Anterior cingulate cortex (tissue), 58 donors: ENCODE measurements around the gene GFAP.

Source experiments
- DNase-seq, 58 donors: peaks; one replicate each; lab custom pipeline; 2025; lab: John Stamatoyannopoulos, UW

The GFAP gene

DNA sequence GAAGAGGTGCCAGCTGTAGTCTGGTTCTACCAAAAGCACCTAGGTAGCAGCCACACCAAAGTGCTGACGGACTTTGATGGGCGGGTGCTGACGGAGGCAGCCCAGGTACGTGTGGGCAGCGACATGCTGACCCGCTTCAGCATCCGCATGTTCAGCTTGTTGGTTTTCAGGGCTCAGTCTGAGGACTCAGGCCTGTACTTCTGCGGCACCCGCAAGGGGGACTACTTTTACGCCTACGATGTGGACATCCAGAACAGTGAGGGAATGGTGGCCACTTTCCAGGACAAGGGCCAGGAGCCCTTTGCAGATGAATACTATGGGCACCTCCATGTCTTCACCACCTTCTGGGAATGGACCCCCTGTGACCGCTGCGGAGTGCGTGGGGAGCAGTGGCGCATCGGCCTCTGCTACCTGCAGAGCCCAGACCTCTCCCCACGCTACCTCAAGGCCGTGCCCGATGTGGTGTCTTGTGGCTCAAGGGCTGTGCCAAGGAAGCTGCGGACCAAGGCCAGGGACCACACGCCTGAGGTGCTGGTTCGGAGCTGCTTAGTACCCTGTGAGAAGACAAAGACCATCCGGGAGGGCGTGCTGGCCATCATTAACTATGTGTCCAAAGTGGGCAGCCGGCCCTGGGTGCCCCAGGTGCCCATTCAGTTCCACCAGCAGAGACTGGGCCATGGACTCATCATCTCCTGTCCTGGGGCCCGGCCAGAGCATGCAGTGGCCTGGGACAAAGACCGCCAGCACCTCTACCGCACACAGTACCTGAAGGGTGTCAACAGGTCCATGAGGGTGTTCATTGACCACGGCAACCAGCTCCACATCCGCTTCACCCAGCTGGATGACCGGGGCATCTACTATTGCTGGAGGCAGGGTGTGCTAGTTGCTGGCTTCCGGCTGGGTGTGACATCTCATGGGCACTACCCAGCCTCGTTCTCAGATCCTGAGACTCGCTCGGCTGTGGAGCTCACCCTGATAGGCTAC is 11.0 kb downstream of the GFAP start:
- DNase-seq, result peak in 10 of 58 donors; percentile 18 to 83 (median 54)

DNA sequence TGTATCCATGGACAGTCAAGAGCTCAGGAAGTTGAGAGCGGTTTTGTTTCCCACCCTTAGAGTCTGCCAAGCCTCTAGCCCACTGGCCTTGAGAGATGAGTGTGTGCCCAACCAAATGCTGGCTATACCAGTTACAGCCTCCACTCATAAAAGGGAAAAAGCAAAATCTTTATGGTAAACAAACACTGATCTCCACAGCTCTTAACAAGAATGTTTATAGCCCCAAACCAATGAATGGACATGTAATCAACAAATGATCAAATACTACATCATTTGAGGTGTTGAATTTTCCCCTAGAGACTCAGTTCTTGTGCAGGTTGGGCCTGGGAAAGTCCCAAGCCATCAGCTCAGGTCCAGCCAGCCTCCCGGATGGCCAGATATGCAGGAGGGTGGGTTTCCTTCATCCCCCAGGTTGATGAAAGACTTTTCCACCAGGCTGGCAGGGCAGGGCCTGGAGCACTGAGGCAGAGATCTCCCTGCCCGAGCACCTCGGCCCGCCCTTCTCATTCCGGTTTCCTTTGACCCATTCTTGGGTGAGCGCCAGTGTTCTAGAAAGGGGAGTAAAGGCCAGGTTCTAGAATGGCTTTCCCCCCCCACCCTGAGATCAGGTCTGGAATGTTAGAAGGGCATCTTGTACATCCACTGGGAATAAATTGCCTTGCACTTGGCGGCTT is 12.2 kb downstream of the GFAP start:
- no peak for DNase-seq

GRCh38 chr17:44902135-44902760 is 13.1 kb downstream of the GFAP start:
- DNase-seq, result no peak

DNA sequence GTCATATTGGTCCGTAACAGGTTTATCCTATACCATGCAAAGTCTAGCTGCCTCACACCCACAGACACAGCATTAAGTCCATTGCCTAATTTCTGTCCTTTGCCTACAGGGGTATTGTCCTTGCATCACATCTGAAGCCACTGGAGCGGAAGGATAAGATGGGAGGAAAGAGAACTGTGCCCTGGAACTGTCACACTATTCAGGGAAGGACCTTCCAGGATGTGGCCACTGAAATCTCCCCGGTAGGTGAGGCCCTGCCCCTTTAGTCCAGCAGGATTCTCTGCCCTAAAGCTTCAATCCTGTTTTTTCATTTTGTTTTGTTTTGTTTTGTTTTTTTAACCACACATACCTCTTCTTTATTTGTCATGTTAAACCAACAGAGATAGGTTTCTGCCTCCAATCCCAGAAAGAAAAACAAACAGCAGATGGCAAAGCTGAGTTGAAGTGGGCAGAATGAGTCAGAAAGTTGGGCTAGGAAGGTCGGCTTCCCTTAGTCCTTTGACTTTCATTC is 13.8 kb downstream of the GFAP start:
- no peak for DNase-seq

GRCh38 chr17:44900894-44901293 is 14.4 kb downstream of the GFAP start:
- peak in 13 of 58 donors; percentile 12 to 70 (median 39) for DNase-seq

GRCh38 chr17:44899074-44899782 is 16.1 kb downstream of the GFAP start, which contains the start of gene EFTUD2:
TSS of gene EFTUD2 (minus strand) at chr17:44899445. CDS start at chr17:44894521, 4,924 bp downstream.
- DNase-seq, result peak in 57 of 58 donors; percentile 72 to 98 (median 94)

DNA sequence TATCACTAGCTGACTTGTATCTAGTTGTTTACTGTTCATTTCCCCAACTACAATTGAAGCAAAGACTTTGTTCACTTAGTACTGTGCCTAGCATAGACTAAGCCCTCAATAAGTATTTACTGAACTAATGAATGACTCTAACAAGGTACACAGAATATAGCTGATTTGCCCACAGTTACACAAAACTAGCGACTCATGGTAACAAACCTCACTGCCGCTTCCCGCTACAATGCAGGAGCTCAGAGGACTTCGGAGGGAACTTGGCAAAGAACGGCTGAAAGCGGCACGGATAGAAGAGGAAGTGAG is 16.6 kb downstream of the GFAP start:
- DNase-seq, result no peak

- no peak for DNase-seq
These were observed 20.7 kb downstream of the GFAP start for GRCh38 chr17:44894642-44895041.

- no peak for DNase-seq
These were observed 23.1 kb downstream of the GFAP start for GRCh38 chr17:44892250-44892649.

DNA sequence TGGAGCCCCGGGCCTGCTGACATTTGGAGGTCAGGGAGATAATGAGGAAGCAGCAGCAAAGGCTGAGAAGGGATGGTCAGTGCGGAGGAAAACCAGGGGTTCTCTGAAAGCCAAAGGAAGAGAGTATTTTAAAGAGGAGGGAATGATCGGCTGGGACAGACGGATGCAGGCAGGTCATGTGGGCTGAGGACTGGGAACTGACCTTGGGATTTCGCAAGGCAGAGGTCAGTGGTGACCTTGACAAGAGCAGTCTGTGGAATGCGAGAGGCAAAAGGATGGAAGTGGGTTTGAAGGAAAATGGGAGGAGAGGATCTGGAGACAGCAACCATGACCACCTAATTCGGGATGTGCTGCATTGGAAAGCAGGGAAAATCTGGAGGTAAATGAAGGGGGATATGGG is 26.3 kb downstream of the GFAP start:
- DNase-seq, result no peak

GRCh38 chr17:44887971-44888954 is 27.0 kb downstream of the GFAP start:
- DNase-seq, result no peak

- no peak for DNase-seq
These were observed 28.3 kb downstream of the GFAP start for GRCh38 chr17:44887016-44887415.

- DNase-seq, result no peak
These were observed 30.4 kb downstream of the GFAP start for GRCh38 chr17:44884941-44885340.

- no peak for DNase-seq
These were observed 34.2 kb downstream of the GFAP start for GRCh38 chr17:44881145-44881544.

DNA sequence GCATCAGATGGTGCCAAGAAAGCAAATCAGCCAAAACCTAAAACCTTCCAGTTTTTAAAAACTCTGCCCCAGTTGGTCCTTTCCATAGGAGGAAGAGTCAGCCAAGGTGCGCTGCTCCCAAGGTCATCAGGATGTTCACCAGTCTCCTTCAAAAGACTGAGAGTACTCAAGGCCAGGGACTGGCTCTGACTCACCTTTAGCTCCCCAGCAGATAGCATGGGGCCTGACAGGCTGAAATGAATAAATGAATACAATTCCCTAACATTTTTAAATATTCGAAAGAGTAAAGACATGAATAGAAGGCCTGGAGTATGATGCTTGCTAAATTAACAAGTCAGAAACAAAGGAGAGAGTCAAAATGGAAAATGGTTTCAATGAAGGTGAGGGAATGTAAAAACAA is 35.2 kb downstream of the GFAP start:
- no peak for DNase-seq

GRCh38 chr17:44879376-44879775 is 35.9 kb downstream of the GFAP start:
- DNase-seq, result no peak

GRCh38 chr17:44878627-44879221 is 36.6 kb downstream of the GFAP start:
- DNase-seq, result peak in 5 of 58 donors; percentile 11 to 24 (median 14)

- DNase-seq, result no peak
These were observed 38.2 kb downstream of the GFAP start for GRCh38 chr17:44877121-44877520.

GRCh38 chr17:44875761-44876160 is 39.5 kb downstream of the GFAP start:
- no peak for DNase-seq
